OCI-LY3 (cell line): ENCODE data around the gene PRKCE.

ENCODE experiments used
- CTCF ChIP-seq: fragments of 200-600, 300-600 bp; sonication (generic); IDR thresholded peaks from 2 replicates; pipeline ENCODE4 v1.5.1; 2014; ENCODE audit warnings: antibody characterized with exemption, low read length, low read depth
- EZH2phosphoT487 ChIP-seq: fragments of 200-600 bp; shearing (Covaris generic); IDR thresholded peaks from 2 replicates; pipeline ENCODE4 v1.6.1; 2018; ENCODE audit warnings: antibody characterized with exemption, mixed run types, low read depth

- TF ChIP-seq CTCF (no peak), EZH2phosphoT487 (no peak)
Observed at GRCh38 chr2:45981384-45981930, 330.0 kb downstream of the PRKCE start.
